HG03108 (cell line): ENCODE measurements around the gene METTL1.
"Not testable (repeated sequence)": the region's sequence is repeated elsewhere in the genome, so short reads cannot be mapped to it uniquely, and the experiment has no call there.

Experiments used
- ATAC-seq: cut with Tn5 transposase; IDR thresholded peaks from one replicate; pipeline ENCODE4 v1.9.1; 2021; ENCODE audit warnings: moderate library complexity; ENCODE audit not compliant: unreplicated experiment

The METTL1 gene

GRCh38 chr12:57771873-57772428, at the start of gene METTL1:
METTL1 (minus strand) TSS chr12:57772105; CDS start chr12:57772083, 22 bp downstream.
- ATAC-seq: peak; percentile 72

- not testable (repeated sequence) for ATAC-seq
Observed at GRCh38 chr12:57821015-57821414, 49.1 kb upstream of the METTL1 start.

GRCh38 chr12:57820119-57820518, 48.2 kb upstream of the METTL1 start:
- not testable (repeated sequence) for ATAC-seq

- not testable (repeated sequence) for ATAC-seq
Observed at GRCh38 chr12:57817990-57818331, 46.1 kb upstream of the METTL1 start.

- ATAC-seq: no peak
Observed at GRCh38 chr12:57817261-57817989, 45.5 kb upstream of the METTL1 start.

GRCh38 chr12:57816855-57817151, 44.9 kb upstream of the METTL1 start:
- no peak for ATAC-seq

- ATAC-seq: no peak
Observed at GRCh38 chr12:57816001-57816854, 44.3 kb upstream of the METTL1 start.

- ATAC-seq: no peak
Observed at GRCh38 chr12:57815177-57816000, 43.5 kb upstream of the METTL1 start.

- no peak for ATAC-seq
Observed at GRCh38 chr12:57813971-57814772, 42.3 kb upstream of the METTL1 start.

GRCh38 chr12:57813111-57813970, 41.4 kb upstream of the METTL1 start:
- ATAC-seq: no peak

- ATAC-seq: no peak
Observed at GRCh38 chr12:57811028-57811755, 39.3 kb upstream of the METTL1 start.

- no peak for ATAC-seq
Observed at GRCh38 chr12:57810450-57810849, 38.5 kb upstream of the METTL1 start.

- no peak for ATAC-seq
Observed at GRCh38 chr12:57809425-57809824, 37.5 kb upstream of the METTL1 start.

- ATAC-seq: no peak
Observed at GRCh38 chr12:57808351-57808750, 36.4 kb upstream of the METTL1 start.

GRCh38 chr12:57807285-57807684, 35.4 kb upstream of the METTL1 start:
- no peak for ATAC-seq

GRCh38 chr12:57806677-57807076, 34.8 kb upstream of the METTL1 start:
- no peak for ATAC-seq

- no peak for ATAC-seq
Observed at GRCh38 chr12:57803319-57803893, 31.5 kb upstream of the METTL1 start.

- no peak for ATAC-seq
Observed at GRCh38 chr12:57802607-57803006, 30.7 kb upstream of the METTL1 start.
